HG02943 (cell line): ENCODE measurements around the gene MRFAP1L1.
"Not testable (repeated sequence)": the region's sequence is repeated elsewhere in the genome, so short reads cannot be mapped to it uniquely, and the experiment has no call there.

Experiments used
- ATAC-seq: cut with Tn5 transposase; IDR thresholded peaks from one replicate; pipeline ENCODE4 v1.9.1; 2021; ENCODE audit warnings: mild to moderate bottlenecking, low read depth, moderate library complexity; ENCODE audit not compliant: unreplicated experiment

Gene MRFAP1L1

GRCh38 chr4:6739920-6740319, 30.3 kb upstream of the MRFAP1L1 start:
- ATAC-seq, result no peak

- ATAC-seq, result no peak
These were observed 24.6 kb upstream of the MRFAP1L1 start for GRCh38 chr4:6734165-6734786.

- no peak for ATAC-seq
These were observed 23.9 kb upstream of the MRFAP1L1 start for GRCh38 chr4:6733358-6734164.

DNA sequence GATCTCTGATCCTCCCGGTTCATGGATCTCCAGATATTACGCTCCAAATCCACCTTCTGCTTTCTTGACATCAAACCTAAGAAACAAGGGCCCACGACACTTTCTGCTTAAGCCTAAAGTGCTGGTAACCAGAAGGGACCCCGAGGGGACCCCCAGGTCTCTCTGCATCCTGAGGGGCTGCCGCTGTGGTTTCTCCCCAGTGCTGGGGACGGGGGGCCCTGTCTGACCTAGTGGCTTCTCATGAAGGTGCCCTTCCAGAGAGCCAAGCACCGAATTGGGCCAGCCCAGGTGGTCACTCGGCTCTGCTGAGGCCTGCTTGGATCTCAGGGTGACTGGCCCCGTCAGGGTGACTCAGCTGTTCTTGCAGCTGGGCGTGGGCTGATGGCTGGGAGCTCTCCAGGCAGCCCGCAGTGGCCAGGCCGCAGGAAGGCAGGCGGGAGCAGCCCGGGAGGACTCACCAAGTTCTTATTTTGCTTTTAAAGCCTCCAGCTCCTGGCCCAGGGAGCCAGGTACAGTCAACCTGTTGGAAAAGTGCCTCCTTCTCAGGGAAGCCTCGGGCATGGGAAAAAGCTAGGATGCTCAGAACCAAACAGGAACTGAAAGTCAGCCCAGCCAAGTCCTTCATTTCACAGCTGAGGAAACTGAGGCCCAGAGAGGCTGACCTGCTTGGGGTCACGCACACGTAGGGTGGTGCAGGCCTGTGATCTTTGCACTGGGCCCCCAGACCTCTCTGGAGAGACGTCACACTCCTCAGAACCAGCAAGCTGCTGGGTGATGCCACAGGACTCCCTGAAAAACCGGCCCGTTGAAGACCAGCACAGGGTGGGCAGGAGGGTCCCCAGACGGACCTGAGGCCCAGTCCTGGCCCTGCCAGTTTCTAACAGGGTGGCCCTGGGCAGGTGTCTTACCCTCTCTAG, 23.0 kb upstream of the MRFAP1L1 start:
- no peak for ATAC-seq

- no peak for ATAC-seq
These were observed 22.1 kb upstream of the MRFAP1L1 start for GRCh38 chr4:6731780-6732179.

DNA sequence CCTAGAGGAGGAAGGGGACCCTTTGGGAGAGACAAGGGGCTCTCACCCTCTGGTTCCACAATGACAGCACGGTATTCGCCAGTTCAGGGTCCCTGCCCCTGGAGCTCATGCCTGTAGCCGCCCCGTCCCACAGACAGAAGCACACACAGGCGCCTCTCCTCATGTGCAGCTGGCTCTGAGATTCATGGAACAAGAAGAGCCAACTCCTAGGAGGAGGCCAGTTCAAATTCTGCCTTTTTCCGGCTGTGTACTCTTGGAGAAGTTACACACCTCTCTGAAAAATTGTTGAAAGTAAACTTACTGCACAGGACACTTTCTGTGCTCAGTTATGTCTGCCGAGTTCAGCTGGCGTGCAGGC, 21.6 kb upstream of the MRFAP1L1 start:
- no peak for ATAC-seq

- no peak for ATAC-seq
These were observed 21.1 kb upstream of the MRFAP1L1 start for GRCh38 chr4:6730603-6731317.

- ATAC-seq, result no peak
These were observed 18.8 kb upstream of the MRFAP1L1 start for GRCh38 chr4:6728320-6729029.

DNA sequence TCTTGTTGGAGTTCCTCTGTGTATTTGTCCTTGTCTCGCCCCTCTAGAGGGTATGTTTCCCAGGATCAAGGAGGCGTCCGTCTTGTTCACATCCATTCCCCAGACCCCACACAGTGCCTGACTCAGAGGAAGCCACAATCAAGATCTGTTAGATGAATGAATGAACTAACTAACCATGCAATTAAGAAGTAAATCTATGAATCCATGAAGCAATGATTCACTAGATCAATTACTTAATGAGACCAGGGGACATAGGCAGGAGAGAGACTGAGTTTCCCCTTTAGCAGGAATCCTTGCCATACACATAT, 18.2 kb upstream of the MRFAP1L1 start:
- no peak for ATAC-seq

- no peak for ATAC-seq
These were observed 17.6 kb upstream of the MRFAP1L1 start for GRCh38 chr4:6727081-6727942.

DNA sequence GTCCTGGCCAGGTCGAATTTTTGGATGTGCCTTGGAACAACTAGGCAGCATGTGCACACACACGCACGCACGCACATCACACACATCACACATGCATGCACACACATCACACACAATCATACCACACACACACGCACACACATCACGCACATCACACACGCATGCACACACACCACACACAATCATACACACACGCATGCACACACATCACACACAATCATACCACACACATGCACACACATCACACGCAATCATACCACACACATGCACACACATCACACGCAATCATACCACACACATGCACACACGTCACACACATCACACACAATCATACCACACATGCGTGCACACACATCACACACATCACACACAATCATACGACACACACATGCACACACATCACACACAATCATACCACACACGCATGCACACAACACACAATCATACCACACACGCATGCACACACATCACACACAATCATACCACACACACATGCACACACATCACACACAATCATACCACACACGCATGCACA, 15.8 kb upstream of the MRFAP1L1 start:
- ATAC-seq, result not testable (repeated sequence)

DNA sequence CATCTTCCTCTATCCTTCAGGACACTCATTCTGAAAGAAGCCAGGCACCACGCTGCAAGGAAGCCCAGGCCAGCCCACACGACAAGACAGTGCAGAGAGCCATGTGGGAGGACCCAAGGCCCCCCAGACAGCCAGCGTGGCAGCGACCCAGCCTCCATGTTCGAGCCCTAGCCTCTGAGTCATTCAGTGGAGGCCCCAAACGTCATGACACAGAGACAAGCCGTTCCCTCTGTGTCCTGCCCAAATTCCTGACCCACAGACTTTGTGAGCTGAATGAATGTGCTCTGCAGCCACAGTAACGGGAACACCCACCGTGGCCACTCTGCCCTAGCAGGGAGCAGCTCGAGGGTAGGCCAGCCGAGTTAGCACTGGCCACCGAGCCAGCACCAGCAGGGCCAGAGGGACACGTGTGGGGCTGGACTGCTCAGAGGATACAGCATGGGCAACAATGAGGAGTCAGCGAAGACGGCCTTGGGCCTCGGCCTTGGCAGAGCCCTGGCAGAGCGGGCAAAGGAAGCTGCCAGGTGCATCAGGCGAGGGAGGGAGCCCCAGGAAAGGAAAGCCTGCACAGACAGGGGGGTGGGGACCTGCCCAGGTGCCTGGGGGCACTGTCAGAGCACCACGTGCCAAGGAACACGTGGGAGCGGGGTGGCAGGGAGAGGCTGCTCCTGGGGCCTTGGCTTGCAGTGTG, 14.9 kb upstream of the MRFAP1L1 start:
- no peak for ATAC-seq

DNA sequence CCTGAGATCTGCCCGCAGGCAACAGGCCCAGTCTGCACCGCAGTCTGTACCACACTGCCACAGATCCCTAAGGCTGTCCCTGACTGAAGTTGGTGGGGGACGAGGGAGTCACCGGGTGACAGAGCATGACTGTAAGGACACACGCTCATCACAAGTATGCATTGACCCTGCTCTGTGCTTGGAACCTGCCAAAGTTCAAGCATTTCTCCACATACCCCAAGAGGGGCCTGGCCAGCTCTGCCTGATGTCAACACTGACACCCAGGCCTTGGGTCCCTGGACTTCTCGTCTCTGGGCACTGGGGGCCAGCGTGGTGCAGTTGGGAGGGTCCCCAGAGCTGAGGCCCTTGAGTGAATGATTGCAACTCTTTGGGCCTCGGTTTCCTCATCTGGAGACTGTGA, 14.2 kb upstream of the MRFAP1L1 start:
- no peak for ATAC-seq

DNA sequence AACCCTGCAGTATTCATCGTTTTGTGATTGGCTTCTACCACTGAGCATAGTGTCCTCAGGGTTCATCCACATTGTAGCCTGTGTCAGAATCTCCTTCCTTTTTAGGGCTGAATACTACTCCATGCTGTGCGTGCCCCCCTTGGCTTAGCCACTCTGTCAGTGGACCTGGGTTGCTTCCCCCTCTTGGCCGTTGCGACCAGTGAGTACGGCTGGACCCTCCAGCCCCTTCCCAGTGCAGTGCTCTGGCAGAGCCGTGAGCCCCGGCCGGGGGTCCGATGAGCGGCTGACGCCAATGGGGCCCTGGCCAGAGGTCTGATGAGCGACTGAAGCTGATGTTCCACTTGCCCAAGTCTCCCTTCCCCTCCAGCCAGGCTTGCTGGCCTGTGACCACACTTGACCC, 13.2 kb upstream of the MRFAP1L1 start:
- no peak for ATAC-seq

- ATAC-seq, result no peak
These were observed 11.5 kb upstream of the MRFAP1L1 start for GRCh38 chr4:6721121-6721520.

GRCh38 chr4:6720202-6720699, 10.6 kb upstream of the MRFAP1L1 start:
- no peak for ATAC-seq

GRCh38 chr4:6719611-6720179, 10.0 kb upstream of the MRFAP1L1 start:
- no peak for ATAC-seq
